Measurements from ENCODE around the gene OR52E2. TPM values are rescaled to one million over a fixed set of nuclear protein-coding genes. Genes with fewer than 3 reads are reported as not detected.

OR52E2 gene
- total RNA-seq, 1 donor from 2014 or later: not detected

GRCh38 chr11:5092821-5093585 is 33.6 kb upstream of the OR52E2 start:
- no peak overlapping the region for H3K4me3 ChIP-seq
- no peaks in the 10 kb centered on the region for H3K36me3 ChIP-seq
- DNase-seq (no peak), ATAC-seq (no peak)
- TF ChIP-seq CTCF (IDR thresholded peaks at IDR 0.05): no peak
- H3K9me3 ChIP-seq: no peaks in the 10 kb centered on the region
- intact Hi-C loops (cut with DNase I): no loop called here
- no peaks in the 10 kb centered on the region for H3K27me3 ChIP-seq
- no peak overlapping the region for H3K27ac ChIP-seq
- no peaks in the 10 kb centered on the region for H3K4me1 ChIP-seq

GRCh38 chr11:5090668-5091067 is 31.2 kb upstream of the OR52E2 start:
- no peaks in the 10 kb centered on the region for H3K27me3 ChIP-seq
- intact Hi-C loops (cut with DNase I): no loop called here
- H3K9me3 ChIP-seq: no peaks in the 10 kb centered on the region
- no peaks in the 10 kb centered on the region for H3K36me3 ChIP-seq
- no peak overlapping the region for H3K27ac ChIP-seq
- TF ChIP-seq CTCF (IDR thresholded peaks at IDR 0.05): no peak
- DNase-seq: no peak
- no peak for ATAC-seq
- no peaks in the 10 kb centered on the region for H3K4me1 ChIP-seq
- H3K4me3 ChIP-seq: no peak overlapping the region

DNA sequence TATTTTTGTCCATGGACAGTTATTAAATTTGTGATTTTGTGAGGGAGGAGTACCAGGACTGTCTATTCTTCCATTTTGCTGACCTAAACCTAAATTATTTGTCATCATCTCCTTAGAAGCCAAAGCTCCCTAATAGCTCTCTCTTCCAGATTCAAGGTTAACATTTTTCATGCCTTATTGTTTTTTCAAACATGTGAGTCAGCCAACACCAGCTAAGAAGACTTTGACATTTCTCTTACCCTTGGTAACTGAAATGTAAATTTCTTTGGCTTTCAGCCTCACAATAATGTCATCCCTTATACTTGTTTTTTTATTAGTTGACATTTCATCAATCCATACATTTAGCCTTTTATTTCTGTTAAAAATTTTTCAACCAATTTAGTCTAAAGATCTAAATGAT is 29.1 kb upstream of the OR52E2 start:
- TF ChIP-seq CTCF (IDR thresholded peaks at IDR 0.05): no peak
- Histone ChIP-seq H3K36me3 (no peaks in the 10 kb centered on the region), H3K9me3 (no peaks in the 10 kb centered on the region), H3K4me3 (no peak overlapping the region), H3K27me3 (no peaks in the 10 kb centered on the region), H3K27ac (no peak overlapping the region), H3K4me1 (no peaks in the 10 kb centered on the region)
- intact Hi-C loops (cut with DNase I): no loop called here
- ATAC-seq: no peak
- DNase-seq: no peak

DNA sequence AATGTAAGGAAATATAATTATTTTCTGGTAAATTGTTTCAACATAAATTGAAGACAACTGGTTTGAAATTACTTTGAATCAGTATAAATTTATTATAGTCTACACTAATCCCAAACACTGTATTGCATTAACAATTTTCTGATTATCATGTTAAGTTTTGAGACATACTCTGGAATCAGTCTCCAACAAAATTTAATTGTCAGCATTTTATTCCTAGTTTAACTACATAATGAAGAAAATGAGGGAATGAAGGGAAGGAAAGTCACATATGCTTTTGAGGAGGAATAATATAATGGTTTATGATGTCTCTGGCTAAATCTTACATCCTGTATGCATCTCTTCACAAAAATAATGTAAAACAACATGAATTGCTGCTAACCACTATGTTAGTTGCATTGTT is 24.2 kb upstream of the OR52E2 start:
- no peak overlapping the region for H3K27ac ChIP-seq
- ATAC-seq (no peak), DNase-seq (no peak)
- no peak overlapping the region for H3K4me3 ChIP-seq
- H3K27me3 ChIP-seq: no peaks in the 10 kb centered on the region
- intact Hi-C loops (cut with DNase I): no loop called here
- H3K4me1 ChIP-seq: no peaks in the 10 kb centered on the region
- no peaks in the 10 kb centered on the region for H3K9me3 ChIP-seq
- no peaks in the 10 kb centered on the region for H3K36me3 ChIP-seq
- no peak for TF ChIP-seq CTCF (IDR thresholded peaks at IDR 0.05)

- no peak for ATAC-seq
- no peak for TF ChIP-seq CTCF (IDR thresholded peaks at IDR 0.05)
- Histone ChIP-seq H3K4me1 (no peaks in the 10 kb centered on the region), H3K9me3 (no peaks in the 10 kb centered on the region), H3K27ac (no peak overlapping the region), H3K4me3 (no peak overlapping the region), H3K36me3 (no peaks in the 10 kb centered on the region), H3K27me3 (no peaks in the 10 kb centered on the region)
- intact Hi-C loops (cut with DNase I): no loop called here
- DNase-seq: no peak
Measured at GRCh38 chr11:5081405-5081804, 22.0 kb upstream of the OR52E2 start.

GRCh38 chr11:5071799-5072198 is 12.4 kb upstream of the OR52E2 start:
- TF ChIP-seq CTCF (IDR thresholded peaks at IDR 0.05): no peak

More at GRCh38 chr11:5071799-5072198, 12.4 kb upstream of the OR52E2 start:
- H3K36me3 ChIP-seq: no peaks in the 10 kb centered on the region
- H3K4me1 ChIP-seq: no peaks in the 10 kb centered on the region
- H3K9me3 ChIP-seq: no peaks in the 10 kb centered on the region
- no peak for DNase-seq
- intact Hi-C loops (cut with DNase I): no loop called here
- H3K4me3 ChIP-seq: no peak overlapping the region
- no peak for ATAC-seq
- no peaks in the 10 kb centered on the region for H3K27me3 ChIP-seq
- no peak overlapping the region for H3K27ac ChIP-seq

Data from upper lobe of right lung (tissue), 1 donor.